ENCODE data around the gene ZFP3. TPM values are rescaled to one million over a fixed set of nuclear protein-coding genes. Genes with fewer than 3 reads are reported as not detected.

ZFP3 gene
- total RNA-seq, 1 donor from 2014 or later, result 0.12 TPM

Other genes starting within 250 kb of the ZFP3 start
- 73.0 and 76.6 TPM in 2 replicates for gene MINK1, start 245.1 kb upstream of the ZFP3 start, total RNA-seq
- gene C17orf107, start 178.9 kb upstream of the ZFP3 start, total RNA-seq, result 1.7 and 1.8 TPM in 2 replicates
- gene CHRNE, start 175.4 kb upstream of the ZFP3 start, total RNA-seq, result 0.21 TPM in 1 of 2 replicates, not detected in the other
- not detected in 2 replicates for gene GP1BA, start 146.2 kb upstream of the ZFP3 start, total RNA-seq
- gene SLC25A11, start 138.4 kb upstream of the ZFP3 start, total RNA-seq, result 67.7 and 68.3 TPM in 2 replicates
- 90.4 and 93.2 TPM in 2 replicates for gene RNF167, start 138.2 kb upstream of the ZFP3 start, total RNA-seq
- 626 and 630 TPM in 2 replicates for gene PFN1, start 129.9 kb upstream of the ZFP3 start, total RNA-seq
- gene ENO3, start 127.3 kb upstream of the ZFP3 start, total RNA-seq, result 9.1 and 10.6 TPM in 2 replicates
- 76.9 and 78.9 TPM in 2 replicates for gene SPAG7, start 110.7 kb upstream of the ZFP3 start, total RNA-seq
- 12.5 and 17.4 TPM in 2 replicates for gene CAMTA2, start 90.8 kb upstream of the ZFP3 start, total RNA-seq
- gene INCA1, start 80.9 kb upstream of the ZFP3 start, total RNA-seq, result 0.43 and 0.86 TPM in 2 replicates
- 61.7 and 68.4 TPM in 2 replicates for gene KIF1C, start 80.5 kb upstream of the ZFP3 start, total RNA-seq
- gene SLC52A1, start 43.0 kb upstream of the ZFP3 start, total RNA-seq, result not detected in 2 replicates
- gene ZNF232, start 33.4 kb downstream of the ZFP3 start, total RNA-seq, result 41.9 and 43.9 TPM in 2 replicates
- 0.26 and 0.30 TPM in 2 replicates for gene USP6, start 37.6 kb downstream of the ZFP3 start, total RNA-seq
- 21.5 and 23.7 TPM in 2 replicates for gene ZNF594, start 113.4 kb downstream of the ZFP3 start, total RNA-seq
- gene SCIMP, start 156.4 kb downstream of the ZFP3 start, total RNA-seq, result not detected in 2 replicates
- gene RABEP1, start 203.8 kb downstream of the ZFP3 start, total RNA-seq, result 57.0 and 57.9 TPM in 2 replicates

Measured in neural crest cell (in vitro differentiated cells).